PC-3 (cell line): ENCODE results near the gene NOC4L. TPM values are rescaled to one million over a fixed set of nuclear protein-coding genes. Genes with fewer than 3 reads are reported as not detected.

ENCODE experiments used
- ATAC-seq: fragments of 200-7000 bp; cut with Tn5 transposase; 2 replicates; pipeline ENCODE4 v1.9.1; 2020; ENCODE audit warnings: mild to moderate bottlenecking, moderate library complexity
- BruUV-seq: library from RNA; stranded (reverse); fragments of 400-500 nt; replicated peaks from 2 replicates; lab custom pipeline; 2021; lab: Mats Ljungman, UMichigan
- CTCF ChIA-PET: fragments of 300-600 bp; sonication (Branson Sonifier 250); formaldehyde crosslinking; loops from one replicate; lab custom pipeline; 2022; ENCODE audit warnings: antibody characterized with exemption; lab: Charles Lee
- POLR2A ChIA-PET: fragments of 300-600 bp; sonication (Branson Sonifier 250); formaldehyde crosslinking; loops from one replicate; lab custom pipeline; 2022; ENCODE audit warnings: antibody characterized with exemption; ENCODE audit not compliant: unreplicated experiment; lab: Charles Lee
- DNase-seq: peaks from one replicate; pipeline ENCODE4 v3.0.0-alpha.2; 2015
- H2AFZ ChIP-seq: fragments of 300-600 bp; sonication (generic); 2 replicates; pipeline ENCODE4 v1.6.0; 2016; ENCODE audit warnings: antibody characterized with exemption, low read length
- H3F3A ChIP-seq: fragments of 300-600 bp; sonication (generic); one replicate; pipeline ENCODE4 v1.6.0; 2017; ENCODE audit warnings: antibody characterized with exemption, low read length, control low read depth, mild to moderate bottlenecking; ENCODE audit not compliant: unreplicated experiment
- H3K27ac ChIP-seq: fragments of 300-600 bp; sonication (generic); 2 replicates; pipeline ENCODE4 v1.5.1; 2016; ENCODE audit warnings: mild to moderate bottlenecking, low read length
- H3K27me3 ChIP-seq: fragments of 300-600 bp; sonication (generic); 2 replicates; pipeline ENCODE4 v1.6.1; 2016; ENCODE audit warnings: low read length, mixed read lengths
- H3K36me3 ChIP-seq: fragments of 300-600 bp; sonication (generic); 2 replicates; pipeline ENCODE4 v1.6.1; 2016; ENCODE audit warnings: low read depth, mixed run types, low read length, mixed read lengths
- H3K4me1 ChIP-seq: fragments of 300-600 bp; sonication (generic); 2 replicates; pipeline ENCODE4 v1.5.1; 2016; ENCODE audit warnings: low read length; ENCODE audit not compliant: insufficient read depth
- H3K4me2 ChIP-seq: fragments of 300-600 bp; sonication (generic); 2 replicates; pipeline ENCODE4 v1.6.0; 2016; ENCODE audit warnings: low read length
- H3K4me3 ChIP-seq: fragments of 300-600 bp; sonication (generic); 2 replicates; pipeline ENCODE4 v1.5.1; 2016; ENCODE audit warnings: mild to moderate bottlenecking, low read length, mixed read lengths
- H3K79me2 ChIP-seq: fragments of 300-600 bp; sonication (generic); 2 replicates; pipeline ENCODE4 v1.6.1; 2017; ENCODE audit warnings: low read length, mixed read lengths
- H3K9ac ChIP-seq: fragments of 300-600 bp; sonication (generic); 2 replicates; pipeline ENCODE4 v1.6.0; 2016; ENCODE audit warnings: mild to moderate bottlenecking, low read length
- H3K9me2 ChIP-seq: fragments of 300-600 bp; sonication (generic); replicated peaks from 2 replicates; pipeline ENCODE4 v1.6.1; 2016; ENCODE audit warnings: mixed run types, low read length, mixed read lengths
- H3K9me3 ChIP-seq: fragments of 300-600 bp; sonication (generic); 2 replicates; pipeline ENCODE4 v1.6.1; 2016; ENCODE audit warnings: low read length, mixed read lengths
- H4K20me1 ChIP-seq: fragments of 300-600 bp; sonication (generic); 2 replicates; pipeline ENCODE4 v1.6.1; 2016; ENCODE audit warnings: low read length, mixed read lengths
- CTCF ChIP-seq: fragments of 300-600 bp; sonication (generic); conservative IDR thresholded peaks from 2 replicates; pipeline ENCODE4 v1.5.1; 2017; ENCODE audit warnings: antibody characterized with exemption, low read depth, mild to moderate bottlenecking, low read length
- EZH2 ChIP-seq: fragments of 300-600 bp; sonication (generic); IDR thresholded peaks from one replicate; pipeline ENCODE4 v1.6.1; 2017; ENCODE audit warnings: antibody characterized with exemption, mild to moderate bottlenecking, low read length; ENCODE audit not compliant: unreplicated experiment
- EZH2phosphoT487 ChIP-seq: fragments of 300-600 bp; sonication (generic); IDR thresholded peaks from 2 replicates; pipeline ENCODE4 v1.6.1; 2018; ENCODE audit warnings: mild to moderate bottlenecking, antibody characterized with exemption, low read length, borderline replicate concordance
- intact Hi-C: fragments of 100-400 bp; cut with micrococcal nuclease; formaldehyde crosslinking; loops from 2 replicates; pipeline ENCODE4 v1.9.0; 2023
- total RNA-seq: library from RNA; depleted of rRNA; stranded (reverse); fragments of >200 nt; gene quantifications from 2 replicates; pipeline ENCODE4 v1.2.3, GENCODE V29; 2014

NOC4L gene
- total RNA-seq, 1 experiment from 2014 or later: 44.4 TPM

GRCh38 chr12:132154341-132154761 lies 10.1 kb downstream of the NOC4L start:
- H4K20me1 ChIP-seq: no peaks in the 10 kb centered on the region
- peaks cover 13% of the 10 kb centered on the region for H3F3A ChIP-seq
- ATAC-seq: no peak; the same call in 1 of the 2 replicates
- peaks cover 4% of the 10 kb centered on the region; the same call in 1 of the 2 replicates for H3K4me1 ChIP-seq
- no peak for DNase-seq
- no TSS peak for BruUV-seq
- H3K79me2 ChIP-seq: no peaks in the 10 kb centered on the region
- ChIA-PET CTCF (interaction anchor here (0.5 to 1.4 kb wide), 7 partner anchors 8 to 260 kb away, joined by 3 to 16 read pairs (median 9); no protein-coding TSS in a partner anchor), POLR2A (no interaction called here)
- H3K4me3 ChIP-seq: no peak overlapping the region
- no peak overlapping the region for H3K4me2 ChIP-seq
- intact Hi-C loops: loop anchor here (2.0 kb wide), 3 partner anchors 34 to 260 kb away; no protein-coding TSS in a partner anchor
- H3K9me3 ChIP-seq: 0 out of 2 replicates have a peak, but pooled peaks cover 7% of the 10 kb centered on the region
- H2AFZ ChIP-seq: no peak overlapping the region
- peaks cover 29% of the 10 kb centered on the region for H3K36me3 ChIP-seq
- no peaks in the 10 kb centered on the region for H3K27me3 ChIP-seq
- H3K9ac ChIP-seq: no peak overlapping the region
- TF ChIP-seq CTCF: no peak
- no peak for TF ChIP-seq EZH2phosphoT487
- no peak for TF ChIP-seq EZH2
- H3K27ac ChIP-seq: no peak overlapping the region
- H3K9me2 ChIP-seq: no peaks in the 10 kb centered on the region

- no TSS peak for BruUV-seq
- peaks cover 4% of the 10 kb centered on the region; the same call in 1 of the 2 replicates for H3K4me1 ChIP-seq
- H3K9me2 ChIP-seq: no peaks in the 10 kb centered on the region
- no peak overlapping the region for H3K9ac ChIP-seq
- no peak overlapping the region for H3K4me2 ChIP-seq
- no peak for ATAC-seq
- DNase-seq: no peak
- no peaks in the 10 kb centered on the region for H3K79me2 ChIP-seq
- H3K4me3 ChIP-seq: no peak overlapping the region
- TF ChIP-seq EZH2phosphoT487 (no peak), CTCF (no peak), EZH2 (no peak)
- 0 out of 2 replicates have a peak, but pooled peaks cover 7% of the 10 kb centered on the region for H3K9me3 ChIP-seq
- peaks cover 13% of the 10 kb centered on the region for H3F3A ChIP-seq
- H3K36me3 ChIP-seq: peaks cover 29% of the 10 kb centered on the region
- H2AFZ ChIP-seq: no peak overlapping the region
- CTCF ChIA-PET: no interaction called here
- H3K27ac ChIP-seq: no peak overlapping the region
- H4K20me1 ChIP-seq: no peaks in the 10 kb centered on the region
- H3K27me3 ChIP-seq: no peaks in the 10 kb centered on the region
- intact Hi-C loops: loop anchor here (2.0 kb wide), 3 partner anchors 34 to 260 kb away; no protein-coding TSS in a partner anchor
- POLR2A ChIA-PET: no interaction called here
Measured at GRCh38 chr12:132154941-132155770, 10.9 kb downstream of the NOC4L start.
